Bronchus fibroblast of lung (primary cell): ENCODE measurements around the gene ANKRD17. TPM values are rescaled to one million over a fixed set of nuclear protein-coding genes. Genes with fewer than 3 reads are reported as not detected.

ENCODE experiments used
- total RNA-seq: library from RNA; depleted of rRNA; stranded (reverse); fragments of >200 nt; gene quantifications from 2 replicates; pipeline ENCODE4 v1.2.3, GENCODE V29; 2015

Gene ANKRD17, protein sequence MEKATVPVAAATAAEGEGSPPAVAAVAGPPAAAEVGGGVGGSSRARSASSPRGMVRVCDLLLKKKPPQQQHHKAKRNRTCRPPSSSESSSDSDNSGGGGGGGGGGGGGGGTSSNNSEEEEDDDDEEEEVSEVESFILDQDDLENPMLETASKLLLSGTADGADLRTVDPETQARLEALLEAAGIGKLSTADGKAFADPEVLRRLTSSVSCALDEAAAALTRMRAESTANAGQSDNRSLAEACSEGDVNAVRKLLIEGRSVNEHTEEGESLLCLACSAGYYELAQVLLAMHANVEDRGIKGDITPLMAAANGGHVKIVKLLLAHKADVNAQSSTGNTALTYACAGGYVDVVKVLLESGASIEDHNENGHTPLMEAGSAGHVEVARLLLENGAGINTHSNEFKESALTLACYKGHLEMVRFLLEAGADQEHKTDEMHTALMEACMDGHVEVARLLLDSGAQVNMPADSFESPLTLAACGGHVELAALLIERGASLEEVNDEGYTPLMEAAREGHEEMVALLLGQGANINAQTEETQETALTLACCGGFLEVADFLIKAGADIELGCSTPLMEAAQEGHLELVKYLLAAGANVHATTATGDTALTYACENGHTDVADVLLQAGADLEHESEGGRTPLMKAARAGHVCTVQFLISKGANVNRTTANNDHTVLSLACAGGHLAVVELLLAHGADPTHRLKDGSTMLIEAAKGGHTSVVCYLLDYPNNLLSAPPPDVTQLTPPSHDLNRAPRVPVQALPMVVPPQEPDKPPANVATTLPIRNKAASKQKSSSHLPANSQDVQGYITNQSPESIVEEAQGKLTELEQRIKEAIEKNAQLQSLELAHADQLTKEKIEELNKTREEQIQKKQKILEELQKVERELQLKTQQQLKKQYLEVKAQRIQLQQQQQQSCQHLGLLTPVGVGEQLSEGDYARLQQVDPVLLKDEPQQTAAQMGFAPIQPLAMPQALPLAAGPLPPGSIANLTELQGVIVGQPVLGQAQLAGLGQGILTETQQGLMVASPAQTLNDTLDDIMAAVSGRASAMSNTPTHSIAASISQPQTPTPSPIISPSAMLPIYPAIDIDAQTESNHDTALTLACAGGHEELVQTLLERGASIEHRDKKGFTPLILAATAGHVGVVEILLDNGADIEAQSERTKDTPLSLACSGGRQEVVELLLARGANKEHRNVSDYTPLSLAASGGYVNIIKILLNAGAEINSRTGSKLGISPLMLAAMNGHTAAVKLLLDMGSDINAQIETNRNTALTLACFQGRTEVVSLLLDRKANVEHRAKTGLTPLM (N-terminal part only)
- total RNA-seq, result 27.9 and 28.7 TPM in 2 replicates

DNA sequence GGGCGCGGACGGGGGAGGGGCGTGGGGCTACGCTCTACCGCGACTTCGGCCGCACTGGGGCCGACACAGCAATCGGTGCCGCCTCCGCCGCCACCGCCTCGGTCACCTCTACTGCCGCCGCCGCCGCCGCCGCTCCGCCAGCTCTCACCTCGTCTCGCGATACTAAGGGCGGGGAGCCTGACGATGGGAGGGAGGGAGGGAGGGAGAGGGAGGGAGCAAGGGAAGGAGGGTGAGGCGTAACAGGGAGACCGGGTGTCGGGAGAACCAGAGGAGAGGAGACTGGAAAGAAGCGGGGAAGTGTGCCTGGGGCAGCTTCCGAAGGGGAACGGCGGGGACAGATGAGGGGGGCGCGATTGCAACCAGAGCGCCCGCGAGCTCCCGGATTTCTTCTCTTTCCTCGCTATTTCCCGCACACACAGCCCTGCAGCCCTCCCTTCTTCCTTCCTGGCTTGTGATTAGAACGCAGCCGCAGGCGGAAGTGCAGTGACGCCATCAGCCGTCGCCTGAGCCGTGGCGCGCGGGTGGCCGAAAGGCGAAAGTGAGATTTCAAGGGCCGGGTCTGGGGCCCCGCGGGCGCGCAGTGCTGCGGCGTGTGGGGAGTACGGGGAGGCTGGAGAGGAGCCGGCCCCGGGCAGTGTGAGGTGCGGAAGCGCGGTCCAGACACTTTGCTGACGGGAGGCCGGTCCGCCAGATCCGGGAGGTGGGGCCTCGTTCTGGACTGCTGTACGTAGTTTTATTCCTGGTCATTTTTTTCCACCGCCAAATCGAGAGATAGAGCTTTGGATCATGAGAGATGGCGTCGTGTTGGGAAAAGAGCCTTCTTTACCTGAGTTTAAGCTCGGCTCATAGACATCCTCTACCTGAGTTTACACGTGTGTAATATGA is at the start of gene ANKRD17:
ANKRD17 (minus strand) TSS at position 113 of the 885 bp plus-strand sequence. CDS start 130 bp downstream, outside the sequence.

DNA sequence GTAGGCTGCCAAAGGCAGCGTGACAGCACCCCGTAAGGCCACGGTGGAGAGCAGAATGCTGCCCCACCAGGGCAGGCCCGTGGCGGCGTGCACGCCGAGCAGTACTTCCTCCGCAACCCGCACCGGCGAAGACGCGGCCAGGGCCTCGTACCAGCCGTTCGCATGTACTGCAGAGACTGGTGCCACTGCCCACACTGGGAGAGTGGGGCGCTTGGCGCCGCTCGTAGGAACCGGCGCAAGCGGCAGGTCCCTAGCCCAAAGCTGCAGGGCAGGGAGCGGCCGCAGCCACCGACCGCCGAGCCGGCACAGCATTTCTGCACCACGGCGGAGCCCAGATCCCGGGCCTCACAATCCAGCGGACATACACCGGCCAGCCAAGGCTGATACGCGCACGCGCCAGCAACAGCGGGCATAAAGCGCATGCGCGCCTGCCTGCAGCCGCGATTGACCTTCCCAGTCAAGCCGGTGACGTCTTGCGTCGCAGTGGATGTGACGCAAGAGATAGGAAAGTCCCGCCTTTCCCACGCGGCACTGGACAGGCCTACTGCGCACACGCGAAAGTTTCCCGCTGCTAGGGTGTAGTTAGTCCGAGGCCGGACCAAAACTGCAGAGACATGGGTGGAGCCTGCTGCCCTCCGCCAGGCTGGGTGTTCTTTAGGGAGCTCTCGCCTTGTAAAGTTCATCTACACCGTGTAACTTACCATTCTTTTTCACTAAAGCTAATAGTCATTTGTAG is 189.1 kb downstream of the ANKRD17 start, which contains the start of gene COX18:
COX18 (minus strand) TSS at position 379 of the 736 bp plus-strand sequence; CDS start at position 312, 67 bp downstream.

Other genes starting within 250 kb of the ANKRD17 start
- 24.8 and 29.3 TPM in 2 replicates for gene COX18, start 189.1 kb downstream of the ANKRD17 start, total RNA-seq
- gene ALB, start 145.5 kb upstream of the ANKRD17 start, total RNA-seq, result 0.34 TPM in 1 of 2 replicates, not detected in the other
- 1.9 and 2.5 TPM in 2 replicates for gene AFP, start 177.4 kb upstream of the ANKRD17 start, total RNA-seq
- not detected in 2 replicates for gene AFM, start 222.9 kb upstream of the ANKRD17 start, total RNA-seq